Endothelial cell of umbilical vein (primary cell): Measurements from ENCODE around the gene EDARADD. TPM values are rescaled to one million over a fixed set of nuclear protein-coding genes. Genes with fewer than 3 reads are reported as not detected.
"Not testable (repeated sequence)": the region's sequence is repeated elsewhere in the genome, so short reads cannot be mapped to it uniquely, and the experiment has no call there.

Experiments
- BruUV-seq: library from RNA; stranded (reverse); fragments of 400-500 nt; replicated peaks from 2 replicates; lab custom pipeline; 2021; lab: Mats Ljungman, UMichigan
- CTCF ChIA-PET: fragments of 300-600, 350-600 bp; sonication (Branson Sonifier 250); formaldehyde crosslinking; loops from one replicate; lab custom pipeline; 2021; ENCODE audit warnings: antibody characterized with exemption, inconsistent platforms; lab: Charles Lee
- POLR2A ChIA-PET: fragments of 300-600, 350-600 bp; sonication (Branson Sonifier 250); formaldehyde crosslinking; loops from one replicate; lab custom pipeline; 2021; ENCODE audit warnings: antibody characterized with exemption, inconsistent platforms; lab: Charles Lee
- DNase-seq: peaks from one replicate; pipeline ENCODE4 v3.0.0-alpha.2; 2011; ENCODE audit warnings: low read depth, low spot score
- FAIRE-seq: peaks from 2 replicates; lab custom pipeline; 2011; peaks lifted over from hg19 to GRCh38; lab: Jason Lieb, UNC
- H2AFZ ChIP-seq: 2 replicates; pipeline ENCODE4 v1.6.0; 2012; ENCODE audit warnings: low read depth, low read length, control low read depth, inconsistent platforms
- H3K27ac ChIP-seq: 2 replicates; pipeline ENCODE4 v1.5.1; 2011; ENCODE audit warnings: low read depth, mild to moderate bottlenecking, control low read depth, low read length, moderate library complexity; ENCODE audit not compliant: insufficient read depth
- H3K27me3 ChIP-seq, 2 experiments: 2 replicates each; pipeline versions ENCODE4 v1.6.0 to v1.6.1; 2011; ENCODE audit warnings: low read length in 2 of 2, mixed read lengths in 1 of 2; ENCODE audit not compliant: control insufficient read depth in 2 of 2, insufficient read depth in 2 of 2
- H3K36me3 ChIP-seq, 2 experiments: 2 replicates in 1 of 2; 3 replicates in 1 of 2; pipeline ENCODE4 v1.5.1; 2011; ENCODE audit warnings: low read length in 2 of 2, mild to moderate bottlenecking in 1 of 2, moderate library complexity in 1 of 2; ENCODE audit not compliant: control insufficient read depth in 2 of 2, insufficient read depth in 2 of 2; ENCODE audit errors: extremely low read depth in 1 of 2
- H3K4me1 ChIP-seq: 3 replicates; pipeline ENCODE4 v1.5.1; 2011; ENCODE audit warnings: mild to moderate bottlenecking, low read length; ENCODE audit not compliant: control insufficient read depth, insufficient read depth; ENCODE audit errors: extremely low read depth
- H3K4me2 ChIP-seq: 2 replicates; pipeline ENCODE4 v1.6.1; 2011; ENCODE audit warnings: low read length, control low read depth, mixed read lengths; ENCODE audit not compliant: insufficient read depth
- H3K4me3 ChIP-seq, 3 experiments: fragments of 200-600 bp in 1 of 3; sonication (generic), shearing (Covaris generic) in 1 of 3; replicated peaks in 1 of 3; 2 replicates each; pipeline ENCODE4 v1.5.1; 2011 to 2016; ENCODE audit warnings: control low read depth in 3 of 3, low read length in 3 of 3, mild to moderate bottlenecking in 2 of 3, inconsistent platforms in 1 of 3, low read depth in 1 of 3, moderate library complexity in 1 of 3; ENCODE audit not compliant: insufficient read depth in 1 of 3
- H3K79me2 ChIP-seq: 2 replicates; pipeline ENCODE4 v1.6.0; 2012; ENCODE audit warnings: low read length, inconsistent platforms; ENCODE audit not compliant: control insufficient read depth, insufficient read depth
- H3K9ac ChIP-seq: replicated peaks from 2 replicates; pipeline ENCODE3; 2011; ENCODE audit warnings: low read length, control low read depth; ENCODE audit not compliant: insufficient read depth; ENCODE audit errors: extremely low read depth
- H3K9me1 ChIP-seq: replicated peaks from 3 replicates; pipeline ENCODE4 v1.6.0; 2011; ENCODE audit warnings: mild to moderate bottlenecking, low read length; ENCODE audit not compliant: control insufficient read depth, insufficient read depth; ENCODE audit errors: extremely low read depth
- H3K9me3 ChIP-seq: replicated peaks from 2 replicates; pipeline ENCODE4 v1.5.1; 2012; ENCODE audit warnings: low read length, inconsistent platforms; ENCODE audit not compliant: control insufficient read depth, insufficient read depth
- H4K20me1 ChIP-seq: replicated peaks from 2 replicates; pipeline ENCODE3; 2011; ENCODE audit warnings: mild to moderate bottlenecking, low read length; ENCODE audit not compliant: control insufficient read depth, insufficient read depth; ENCODE audit errors: extremely low read depth
- EZH2 ChIP-seq: IDR thresholded peaks from 2 replicates; pipeline ENCODE4 v1.6.1; 2012; ENCODE audit warnings: borderline replicate concordance, low read depth, mild to moderate bottlenecking, moderate library complexity, low read length, inconsistent platforms; ENCODE audit not compliant: severe bottlenecking
- FOS ChIP-seq: IDR thresholded peaks from 2 replicates; pipeline ENCODE4 v1.6.1; 2011; ENCODE audit warnings: mild to moderate bottlenecking, low read length, moderate library complexity, borderline replicate concordance; ENCODE audit not compliant: insufficient read depth
- GATA2 ChIP-seq: IDR thresholded peaks from 2 replicates; pipeline ENCODE4 v1.7.0; 2011; ENCODE audit warnings: low read depth, mild to moderate bottlenecking, moderate library complexity, mixed read lengths, low read length; ENCODE audit not compliant: insufficient read length, insufficient read depth
- JUN ChIP-seq: IDR thresholded peaks from 2 replicates; pipeline ENCODE4 v1.6.1; 2011; ENCODE audit warnings: borderline replicate concordance, low read depth; ENCODE audit not compliant: insufficient read length, insufficient read depth
- MAX ChIP-seq: IDR thresholded peaks from 2 replicates; pipeline ENCODE4 v1.6.1; 2011; ENCODE audit not compliant: insufficient read depth, insufficient read length
- MYC ChIP-seq: IDR thresholded peaks from one replicate; pipeline ENCODE4 v1.6.1; 2011; ENCODE audit warnings: mild to moderate bottlenecking, low read depth, low read length
- POLR2A ChIP-seq: IDR thresholded peaks from 2 replicates; pipeline ENCODE4 v1.6.1; 2012; ENCODE audit warnings: low read depth, mild to moderate bottlenecking, control low read depth, low read length
- POLR2AphosphoS5 ChIP-seq: IDR thresholded peaks from 2 replicates; pipeline ENCODE4 v1.6.1; 2012; ENCODE audit warnings: low read depth, mild to moderate bottlenecking, control low read depth, low read length, moderate library complexity; ENCODE audit not compliant: insufficient read depth
- dilution Hi-C: fragments of 300-500 bp; cut with MboI; formaldehyde crosslinking; loops from one replicate; pipeline ENCODE4 v1.15.0; 2019; ENCODE audit warnings: low sequenced_read_pairs; ENCODE audit not compliant: extremely low pct_ligation_motif_present
- intact Hi-C: fragments of 100-400 bp; cut with micrococcal nuclease; formaldehyde crosslinking; loops from one replicate; pipeline ENCODE4 v1.10.0; 2022
- polyA plus RNA-seq, 4 experiments: library from polyadenylated mRNA; depleted of rRNA in 3 of 4; stranded (reverse) in 3 of 4; unstranded in 1 of 4; fragments of >200 nt; gene quantifications; 2 replicates each; pipeline versions ENCODE4 v1.2.1 to v1.2.3, GENCODE V29; 2011 to 2012; ENCODE audit warnings: missing spikeins in 1 of 4
- total RNA-seq: library from RNA; stranded (reverse); gene quantifications from 2 replicates; pipeline ENCODE4 v1.2.3, GENCODE V29; 2021
- TF ChIP-seq, protein P1 (sequence below), 2 donors: IDR thresholded peaks; 1 replicate in 1 of 2; 2 replicates in 1 of 2; pipeline ENCODE4 v1.5.1; 2011; ENCODE audit warnings: low read length in 2 of 2, mild to moderate bottlenecking in 2 of 2, moderate library complexity in 2 of 2, control low read depth in 1 of 2, inconsistent platforms in 1 of 2, low read depth in 1 of 2; ENCODE audit not compliant: insufficient read depth in 1 of 2; ENCODE audit errors: extremely low read depth in 1 of 2

Gene EDARADD
- total and polyA plus RNA-seq, 2 donors (not counting 3 experiments of a cell fraction or from before 2014, with no cell fraction given), result not detected

- TF ChIP-seq EZH2, result no peak
- TF ChIP-seq JUN, result no peak
- TF ChIP-seq POLR2AphosphoS5, result no peak
- TF ChIP-seq, protein P1, sequence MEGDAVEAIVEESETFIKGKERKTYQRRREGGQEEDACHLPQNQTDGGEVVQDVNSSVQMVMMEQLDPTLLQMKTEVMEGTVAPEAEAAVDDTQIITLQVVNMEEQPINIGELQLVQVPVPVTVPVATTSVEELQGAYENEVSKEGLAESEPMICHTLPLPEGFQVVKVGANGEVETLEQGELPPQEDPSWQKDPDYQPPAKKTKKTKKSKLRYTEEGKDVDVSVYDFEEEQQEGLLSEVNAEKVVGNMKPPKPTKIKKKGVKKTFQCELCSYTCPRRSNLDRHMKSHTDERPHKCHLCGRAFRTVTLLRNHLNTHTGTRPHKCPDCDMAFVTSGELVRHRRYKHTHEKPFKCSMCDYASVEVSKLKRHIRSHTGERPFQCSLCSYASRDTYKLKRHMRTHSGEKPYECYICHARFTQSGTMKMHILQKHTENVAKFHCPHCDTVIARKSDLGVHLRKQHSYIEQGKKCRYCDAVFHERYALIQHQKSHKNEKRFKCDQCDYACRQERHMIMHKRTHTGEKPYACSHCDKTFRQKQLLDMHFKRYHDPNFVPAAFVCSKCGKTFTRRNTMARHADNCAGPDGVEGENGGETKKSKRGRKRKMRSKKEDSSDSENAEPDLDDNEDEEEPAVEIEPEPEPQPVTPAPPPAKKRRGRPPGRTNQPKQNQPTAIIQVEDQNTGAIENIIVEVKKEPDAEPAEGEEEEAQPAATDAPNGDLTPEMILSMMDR (IDR thresholded peaks at IDR 0.05; ENCODE audit: extremely low read depth in 1 of 2, insufficient read depth in 1 of 2, low read depth in 1 of 2, low read length in 2 of 2), result no peak
- TF ChIP-seq MYC, result no peak
- no peak for TF ChIP-seq FOS
- no peak for TF ChIP-seq POLR2A
- no peak for TF ChIP-seq GATA2
- TF ChIP-seq MAX, result no peak
- H3K79me2 ChIP-seq, result no peaks in the 10 kb centered on the region
- no peak overlapping the region for H2AFZ ChIP-seq
- dilution Hi-C loops, result no loop called here
- H3K4me1 ChIP-seq, result no peaks in the 10 kb centered on the region
- no peak overlapping the region for H3K4me3 ChIP-seq
- H3K36me3 ChIP-seq, result no peaks in the 10 kb centered on the region
- no peaks in the 10 kb centered on the region for H4K20me1 ChIP-seq
- DNase-seq, result no peak
- H3K4me2 ChIP-seq, result no peak overlapping the region
- H3K9me1 ChIP-seq, result no peaks in the 10 kb centered on the region
- no peak for FAIRE-seq
- CTCF ChIA-PET, result no interaction called here
- intact Hi-C loops, result no loop called here
- no peaks in the 10 kb centered on the region for H3K27me3 ChIP-seq
- POLR2A ChIA-PET, result no interaction called here
- no peak overlapping the region for H3K9ac ChIP-seq
- BruUV-seq, result no TSS peak
- H3K27ac ChIP-seq, result no peak overlapping the region
- H3K9me3 ChIP-seq, result no peaks in the 10 kb centered on the region
Measured at GRCh38 chr1:236486356-236487002, 92.4 kb downstream of the EDARADD start.

DNA sequence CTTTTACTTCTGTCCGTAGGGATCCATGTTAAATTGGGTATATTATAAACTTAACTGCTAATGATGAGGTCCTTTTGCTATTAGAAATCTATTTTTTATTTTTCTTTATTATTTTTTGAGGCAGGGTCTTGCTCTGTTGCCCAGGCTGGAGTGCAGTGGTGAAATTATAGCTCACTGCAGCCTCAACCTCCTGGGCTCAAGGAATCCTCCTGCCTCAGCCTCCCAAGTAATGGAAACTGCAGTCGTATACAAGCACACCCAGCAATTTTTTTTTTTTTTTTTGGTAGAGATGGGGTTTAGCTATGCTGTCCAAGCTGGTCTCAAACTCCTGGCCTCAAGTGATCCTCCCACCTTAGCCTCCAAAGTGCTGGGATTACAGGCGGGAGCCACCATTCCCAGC is 95.1 kb downstream of the EDARADD start:
- H3K4me1 ChIP-seq, H3K36me3 ChIP-seq, H3K27me3 ChIP-seq, BruUV-seq, H3K9me3 ChIP-seq, intact Hi-C loops, H3K79me2 ChIP-seq, H2AFZ ChIP-seq, POLR2A ChIA-PET, H3K9me1 ChIP-seq, dilution Hi-C loops, H3K9ac ChIP-seq, FAIRE-seq, H3K4me3 ChIP-seq, H3K27ac ChIP-seq, DNase-seq, H3K4me2 ChIP-seq, H4K20me1 ChIP-seq: not testable (repeated sequence)
- CTCF ChIA-PET, result interaction anchor here (0.9 to 2.3 kb wide), 3 partner anchors 19 to 383 kb away, joined by 4 to 9 read pairs (median 4); no protein-coding TSS in a partner anchor
